HG03066 (cell line): ENCODE data around the gene SPX.

Source experiments
- ATAC-seq: cut with Tn5 transposase; IDR thresholded peaks from one replicate; pipeline ENCODE4 v1.9.1; 2021; ENCODE audit warnings: low read depth; ENCODE audit not compliant: unreplicated experiment

Gene SPX

DNA sequence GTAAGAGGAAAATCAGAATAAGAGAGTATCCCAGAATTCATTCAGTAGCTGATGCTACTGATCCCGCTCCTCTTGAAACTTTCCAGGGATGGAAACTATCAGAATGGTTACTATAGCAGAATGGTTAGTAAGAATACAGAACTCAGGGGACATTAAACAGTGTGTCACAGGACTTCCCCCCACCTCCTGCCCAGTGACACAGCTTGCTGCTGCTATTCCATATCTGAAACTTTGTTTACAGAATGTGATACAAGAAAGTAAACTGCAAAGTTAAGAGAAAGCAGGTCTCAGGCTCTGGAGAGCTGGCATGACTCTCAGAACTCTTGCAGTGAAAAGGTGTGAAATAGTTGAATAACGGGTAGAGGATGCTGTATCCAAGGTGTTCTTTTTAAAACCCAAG lies 3.4 kb downstream of the SPX start:
- ATAC-seq = no peak

DNA sequence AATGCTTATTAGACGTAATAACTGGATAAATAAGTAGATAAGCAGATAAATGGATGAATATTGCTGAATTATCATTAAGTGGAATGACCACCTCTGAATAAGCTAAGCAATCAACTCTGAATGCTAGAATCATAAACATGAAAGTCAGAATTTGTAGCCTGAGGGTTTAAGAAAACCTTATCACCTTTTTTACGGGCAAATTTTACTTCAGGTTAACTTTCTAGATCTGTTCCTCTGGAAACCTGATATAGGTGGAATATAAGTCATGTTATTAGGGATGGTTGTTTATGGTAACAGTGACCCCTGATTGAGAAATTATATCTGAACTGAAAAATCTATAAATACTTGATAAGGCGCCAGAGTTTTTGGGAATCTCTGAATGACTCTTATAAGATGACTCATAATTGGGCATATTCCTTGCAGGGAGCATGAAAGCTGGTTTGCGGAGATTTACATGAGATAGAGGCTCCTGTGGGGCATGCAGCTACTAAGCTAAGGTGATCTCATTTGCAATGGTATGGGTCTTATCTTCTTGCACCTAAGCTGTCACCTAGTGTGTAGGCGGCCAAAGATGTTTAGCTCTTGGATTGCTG lies 12.1 kb downstream of the SPX start:
- ATAC-seq = no peak

DNA sequence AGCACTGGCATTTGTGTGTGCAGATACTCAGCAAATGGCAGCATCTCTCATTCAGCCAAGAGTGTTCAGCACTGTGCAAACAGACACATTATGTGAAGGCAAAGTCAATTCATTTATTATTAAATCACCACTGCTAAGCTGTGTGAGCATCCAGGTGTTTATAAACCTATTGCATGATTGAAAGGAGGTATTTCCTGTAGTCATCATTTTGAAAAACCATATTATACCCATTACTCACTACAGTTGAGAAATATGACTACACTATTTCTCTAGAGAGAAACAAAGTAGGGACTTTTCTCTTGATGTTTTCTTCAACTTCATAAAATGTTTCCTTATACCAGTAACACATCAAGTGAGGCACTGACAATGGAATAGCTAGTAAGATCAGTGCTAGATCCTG lies 13.7 kb downstream of the SPX start:
- ATAC-seq = no peak

DNA sequence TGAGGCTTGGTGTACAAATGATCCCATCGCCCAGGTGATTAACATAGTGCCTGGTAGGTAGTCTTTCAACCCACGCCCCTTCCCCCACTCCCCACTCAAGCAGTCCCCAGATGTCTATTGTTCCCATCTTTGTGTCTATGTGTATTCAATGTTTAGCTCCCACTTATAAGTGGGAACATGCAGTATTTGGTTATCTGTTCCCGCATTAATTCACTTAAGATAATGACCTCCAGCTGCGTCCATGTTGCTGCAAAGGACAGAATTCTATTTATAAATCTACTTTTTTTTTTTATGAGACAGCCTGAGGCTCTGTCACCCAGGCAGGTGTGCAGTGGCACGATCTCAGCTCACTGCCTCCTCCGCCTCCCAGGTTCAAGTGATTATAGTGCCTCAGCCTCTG lies 15.7 kb downstream of the SPX start:
- ATAC-seq = no peak

DNA sequence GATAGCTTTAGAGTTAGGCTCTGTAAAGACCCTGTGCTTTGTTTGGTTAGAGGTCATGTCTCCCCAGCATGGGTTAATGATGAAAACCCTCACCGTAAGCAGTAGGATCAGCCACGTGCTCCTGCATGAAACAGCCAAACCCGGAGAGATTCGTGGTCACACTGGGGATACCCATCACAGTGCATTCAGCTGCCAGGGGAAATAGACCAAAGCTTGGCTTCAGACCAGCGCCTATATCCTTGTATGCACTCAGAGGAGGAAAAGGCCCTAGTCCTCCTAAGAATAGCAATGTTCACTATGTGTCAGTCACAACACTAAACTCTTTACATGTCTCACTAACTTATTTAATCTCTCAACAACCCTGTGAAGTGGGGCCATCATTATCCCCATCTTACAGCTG lies 16.3 kb downstream of the SPX start:
- no peak for ATAC-seq

DNA sequence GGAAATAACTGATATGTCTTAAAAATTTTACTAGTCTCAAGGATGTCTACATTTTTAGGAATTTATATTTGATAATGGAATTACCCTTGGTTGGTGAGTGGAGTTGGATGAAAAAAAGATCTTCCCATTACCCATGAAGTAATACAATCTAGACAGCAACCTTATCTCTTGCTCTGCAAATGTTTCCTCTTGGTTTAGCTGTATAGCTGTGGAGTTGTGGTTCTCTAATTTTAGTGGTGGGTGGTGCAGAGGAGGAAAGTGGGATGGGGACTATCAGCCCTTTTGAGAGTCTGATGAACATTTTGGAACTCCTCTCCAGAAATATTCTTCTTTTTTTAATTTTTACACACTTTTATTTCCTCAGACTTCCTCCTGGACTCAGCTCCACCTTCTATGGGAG lies 17.1 kb downstream of the SPX start:
- no peak for ATAC-seq

DNA sequence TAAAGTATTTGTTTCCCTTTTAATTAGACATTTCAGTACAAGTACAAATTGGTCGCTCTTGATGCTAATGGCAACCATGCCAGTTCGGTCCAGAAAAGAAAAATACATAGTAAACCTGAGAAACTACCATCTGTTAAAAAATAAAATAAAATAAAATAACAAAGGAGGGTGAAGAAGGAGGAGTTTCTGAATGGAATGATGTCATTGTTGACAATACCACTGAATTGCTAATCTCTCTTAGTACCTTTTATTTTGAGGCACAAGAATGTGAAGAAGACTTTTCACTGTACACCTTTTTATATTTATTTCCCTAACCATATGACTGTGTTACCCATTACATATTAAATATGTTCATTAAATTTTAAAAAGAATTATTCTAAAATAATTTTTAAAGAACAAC lies 19.5 kb downstream of the SPX start:
- ATAC-seq = no peak

DNA sequence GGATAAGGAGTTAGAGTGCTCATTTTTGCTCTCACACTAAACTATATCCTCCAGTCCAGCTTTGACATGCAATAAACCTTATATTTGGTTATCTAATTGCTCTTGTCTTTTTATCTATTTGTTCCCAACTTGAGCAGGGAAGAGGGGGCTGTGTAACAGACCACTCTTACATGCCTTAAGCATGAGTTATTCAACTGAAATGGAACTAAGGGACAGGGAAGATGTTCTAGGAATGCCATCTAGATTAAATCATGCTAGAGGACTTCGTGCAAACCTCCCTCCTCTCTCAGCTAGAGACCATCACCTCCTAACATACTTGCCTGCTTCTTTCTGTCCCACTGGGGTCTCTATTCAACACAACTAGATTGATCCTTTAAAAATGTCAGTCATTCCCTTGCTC lies 20.6 kb downstream of the SPX start:
- ATAC-seq = no peak

DNA sequence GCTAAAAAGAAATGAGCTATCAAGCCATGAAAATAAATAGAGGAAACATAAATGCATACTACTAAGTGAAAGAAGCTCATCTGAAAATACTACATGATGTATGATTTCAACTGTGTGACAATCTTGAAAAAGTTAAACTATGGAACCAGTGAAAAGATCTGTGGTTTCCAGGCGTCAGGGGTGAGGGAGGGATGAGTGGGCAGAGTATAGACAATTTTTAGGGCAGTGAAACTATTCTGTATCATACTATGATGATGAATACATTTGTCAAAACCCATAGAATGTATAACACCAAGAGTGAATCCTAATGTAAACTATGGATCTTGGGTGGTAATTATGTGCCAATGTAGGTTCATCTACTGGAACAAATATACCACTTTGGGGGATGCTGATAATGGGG lies 21.3 kb downstream of the SPX start:
- ATAC-seq = no peak

DNA sequence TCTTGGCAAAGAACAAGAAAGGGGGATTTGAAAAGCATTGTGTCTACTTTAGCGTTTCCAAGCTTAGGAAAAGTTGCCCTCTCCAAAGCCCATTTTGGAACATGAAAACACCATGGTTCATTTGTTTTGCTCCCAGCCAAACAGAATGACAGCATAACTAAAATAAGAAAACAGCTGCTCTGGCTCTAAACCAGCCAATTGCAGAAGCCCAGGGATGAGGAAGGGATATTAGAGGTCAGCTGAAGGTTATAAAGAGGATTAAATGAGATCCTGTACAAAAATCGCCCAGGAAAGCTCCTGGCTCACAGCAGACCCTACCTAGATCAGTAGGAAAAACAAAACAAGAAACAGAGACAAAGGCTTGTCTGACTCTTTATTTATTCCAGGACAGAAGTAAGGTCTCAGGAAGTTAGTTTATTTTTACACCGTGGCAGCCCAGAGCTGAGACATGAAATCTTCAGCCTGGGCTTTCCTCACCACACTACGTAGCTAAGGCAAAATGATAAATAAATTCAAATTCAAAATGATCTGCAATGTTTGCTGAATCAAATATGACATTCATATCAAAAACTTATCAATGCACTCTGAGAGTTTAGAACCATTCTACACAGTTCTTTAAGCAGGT lies 25.9 kb downstream of the SPX start:
- ATAC-seq = no peak

DNA sequence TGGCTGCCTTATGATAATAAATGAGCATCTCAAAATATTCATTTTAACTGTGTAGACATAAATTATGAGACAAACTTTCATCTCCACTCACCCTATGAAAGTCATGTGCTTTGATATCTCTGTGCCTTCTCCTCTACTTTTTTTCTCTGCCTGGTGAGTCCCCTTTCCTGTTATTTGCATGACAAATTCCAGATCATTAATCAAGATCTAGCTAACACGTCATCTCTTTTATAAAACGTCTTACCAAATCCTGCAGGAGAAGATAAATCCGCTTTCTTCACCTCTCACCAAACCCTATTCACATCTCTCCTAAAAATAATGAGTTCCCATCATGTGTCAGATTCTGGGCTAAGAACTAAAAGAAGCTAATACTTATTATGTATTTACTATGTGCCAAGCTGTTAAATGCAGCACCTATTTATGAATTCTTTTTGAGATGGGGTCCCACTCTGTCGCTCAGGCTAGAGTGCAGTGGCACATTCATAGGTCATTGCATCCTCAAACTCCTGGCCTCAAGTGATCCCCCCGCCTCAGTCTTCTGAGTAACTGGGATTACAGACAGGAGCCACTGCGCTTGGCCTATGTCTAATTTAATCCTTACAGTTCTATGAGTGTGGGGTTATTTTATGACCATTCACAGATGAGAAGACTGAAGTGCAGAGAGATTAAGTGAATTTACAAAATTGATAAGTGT lies 26.7 kb downstream of the SPX start:
- ATAC-seq = no peak

DNA sequence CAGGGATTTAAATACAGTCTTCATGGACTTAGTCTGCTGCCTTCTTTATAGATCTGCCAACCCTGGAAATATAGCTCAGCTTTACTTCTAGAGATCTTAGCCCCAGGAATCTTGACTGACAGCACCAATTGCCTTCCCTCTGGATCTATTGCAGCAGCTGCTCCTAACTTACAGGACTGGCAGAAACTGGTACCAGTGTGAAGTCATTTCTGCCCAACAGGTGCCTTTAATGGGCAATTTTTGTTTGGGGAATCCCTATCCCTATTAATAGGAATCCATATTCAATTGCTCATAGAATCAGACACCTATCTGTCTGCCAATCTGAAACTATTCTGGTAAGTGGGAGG lies 27.2 kb downstream of the SPX start:
- ATAC-seq = no peak

DNA sequence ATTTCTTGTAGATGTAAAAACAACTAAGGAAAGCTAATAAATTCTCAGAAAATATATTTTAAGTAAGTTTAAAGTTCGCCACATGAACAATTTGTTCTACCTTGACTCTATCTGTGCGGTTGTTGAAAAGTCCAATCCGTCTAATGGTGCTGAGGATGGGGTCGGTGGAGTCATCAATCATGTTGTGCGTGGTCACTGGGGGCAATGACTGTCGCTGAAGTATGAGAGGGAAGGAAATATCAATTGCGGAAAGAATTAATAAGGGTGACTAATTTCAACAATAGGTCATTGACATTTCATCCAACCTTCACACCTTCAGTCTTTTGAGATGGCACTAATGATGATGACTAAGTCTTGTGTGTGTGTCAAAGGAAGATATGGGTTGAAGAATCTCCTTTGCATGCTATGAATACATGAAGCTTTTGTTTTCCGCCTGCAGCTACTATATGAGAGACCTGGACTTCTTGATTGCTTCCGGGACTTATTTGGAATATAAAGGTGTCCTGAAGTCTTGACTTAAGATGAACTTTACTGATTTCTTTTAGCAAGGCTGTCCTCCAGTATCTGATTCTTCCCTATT lies 32.1 kb downstream of the SPX start:
- ATAC-seq = no peak

DNA sequence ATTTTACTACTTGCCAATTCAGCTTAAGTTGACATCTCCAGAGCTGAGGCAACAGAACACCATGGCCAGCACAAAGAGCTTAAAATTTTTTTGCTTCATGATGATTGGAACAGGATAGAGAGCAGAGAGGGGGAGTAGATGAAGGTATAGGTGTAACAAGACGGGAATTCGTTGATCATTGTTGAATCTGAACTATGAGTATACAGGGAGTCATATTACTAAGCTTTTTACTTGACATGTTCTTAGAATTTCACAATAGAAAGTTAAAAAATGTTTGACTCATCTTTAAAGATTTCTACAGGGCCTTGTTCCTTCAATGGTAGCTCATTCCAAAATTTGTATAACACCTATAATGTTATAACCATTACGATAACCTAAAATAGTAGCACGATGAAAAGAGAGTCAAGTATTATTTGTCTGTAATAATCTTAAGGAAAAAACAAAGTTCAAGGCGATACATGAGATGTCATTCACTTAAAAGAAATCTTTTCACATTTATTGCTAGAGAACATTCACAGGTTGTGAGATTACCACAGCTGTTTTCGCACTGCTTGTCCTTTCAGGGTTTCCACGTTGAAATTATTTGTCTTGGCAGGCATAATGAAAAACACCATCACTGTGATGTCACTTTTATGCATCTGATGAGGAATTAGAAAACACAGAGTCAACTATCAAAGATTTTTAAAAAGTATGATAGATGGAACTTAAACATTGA lies 33.9 kb downstream of the SPX start:
- ATAC-seq = no peak

DNA sequence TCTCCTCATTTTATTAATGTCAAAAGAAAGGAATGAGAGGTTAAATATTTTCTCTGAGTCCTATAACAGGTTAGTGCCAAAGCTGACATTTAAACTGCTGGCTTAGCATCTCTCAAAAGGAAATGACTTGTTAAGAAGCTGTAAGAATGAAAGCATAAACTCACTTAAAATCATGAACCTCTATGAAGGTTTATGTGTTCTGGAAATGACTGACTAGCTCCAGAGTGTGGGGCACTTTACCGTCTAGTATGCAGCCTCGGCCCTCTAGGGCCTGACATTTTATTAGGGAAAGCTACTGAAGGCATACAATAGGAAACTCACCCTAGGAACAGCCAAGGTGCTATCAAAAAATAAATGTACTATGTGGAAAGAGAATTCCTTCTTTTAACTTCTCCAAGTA lies 35.1 kb downstream of the SPX start:
- ATAC-seq = no peak

DNA sequence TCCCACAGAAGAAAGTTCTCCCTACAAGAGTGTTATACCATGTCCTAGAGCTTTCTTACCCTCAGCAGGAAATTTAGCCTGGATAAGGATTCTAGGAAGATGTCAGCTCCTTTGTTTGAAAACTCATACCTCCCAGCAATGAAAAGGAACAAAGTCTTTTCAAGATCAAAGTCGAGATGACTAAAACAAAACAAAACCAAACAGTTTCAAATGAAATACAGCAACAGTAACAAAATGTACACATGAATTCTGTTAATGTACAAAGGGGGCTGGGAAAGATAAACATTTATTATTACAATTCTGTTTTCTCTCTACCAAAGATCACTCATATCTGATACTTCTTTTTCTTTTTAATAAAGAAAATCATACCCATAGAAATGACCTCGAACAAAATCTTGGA lies 36.8 kb downstream of the SPX start:
- ATAC-seq = no peak

DNA sequence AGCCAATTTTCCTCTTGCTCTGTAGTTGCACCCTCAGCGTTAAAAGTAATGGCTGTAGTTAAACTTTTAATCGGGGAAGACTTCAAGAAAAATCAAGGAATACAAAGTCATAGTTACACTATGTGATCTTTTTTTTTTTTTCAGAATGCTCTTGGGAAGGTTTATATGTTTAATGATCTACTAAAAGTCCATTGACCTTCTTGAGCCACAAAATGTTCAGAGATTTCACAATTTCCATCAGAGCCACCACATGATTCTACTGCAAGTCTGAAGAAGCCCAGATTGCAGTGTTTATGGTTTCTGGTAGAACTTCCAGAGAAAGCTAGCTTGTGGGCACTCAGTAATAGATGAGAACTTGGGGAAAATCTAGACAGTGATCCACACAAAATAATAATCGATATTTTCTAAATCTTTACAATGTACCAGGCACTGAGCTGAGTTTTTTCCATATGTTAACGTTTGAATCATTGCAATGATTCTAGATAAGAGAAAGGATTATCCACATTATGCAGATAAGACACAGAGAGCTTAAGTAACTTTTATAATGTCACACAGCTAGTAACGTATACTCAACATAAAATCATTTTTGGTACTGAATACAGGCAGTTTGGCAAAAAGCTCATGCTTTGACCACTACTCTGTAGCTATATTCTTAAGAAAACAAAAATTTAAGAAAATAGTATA lies 40.3 kb downstream of the SPX start:
- no peak for ATAC-seq

DNA sequence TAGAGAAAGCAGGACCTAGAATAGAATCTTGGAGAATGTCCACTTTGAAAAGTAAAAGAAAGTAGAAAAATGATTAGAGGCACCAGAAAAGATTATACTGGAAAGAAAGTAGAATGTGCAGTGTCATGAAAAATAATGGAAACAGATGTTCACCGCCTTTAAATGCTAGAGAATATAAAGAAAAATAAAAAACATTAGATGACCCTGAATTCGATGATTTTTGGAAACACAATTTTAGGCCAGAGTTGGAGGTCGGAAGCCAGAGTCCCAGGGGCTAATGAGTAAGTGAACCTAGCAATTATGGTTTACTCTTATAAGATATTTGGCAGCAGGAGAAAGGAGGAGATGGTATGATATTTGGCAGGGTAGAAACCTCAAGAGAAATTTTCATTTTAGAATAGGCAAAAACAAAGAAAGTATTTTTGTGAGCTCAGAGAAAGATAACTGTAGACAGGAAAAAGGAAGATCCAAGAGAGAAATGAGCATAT lies 40.9 kb downstream of the SPX start:
- no peak for ATAC-seq

DNA sequence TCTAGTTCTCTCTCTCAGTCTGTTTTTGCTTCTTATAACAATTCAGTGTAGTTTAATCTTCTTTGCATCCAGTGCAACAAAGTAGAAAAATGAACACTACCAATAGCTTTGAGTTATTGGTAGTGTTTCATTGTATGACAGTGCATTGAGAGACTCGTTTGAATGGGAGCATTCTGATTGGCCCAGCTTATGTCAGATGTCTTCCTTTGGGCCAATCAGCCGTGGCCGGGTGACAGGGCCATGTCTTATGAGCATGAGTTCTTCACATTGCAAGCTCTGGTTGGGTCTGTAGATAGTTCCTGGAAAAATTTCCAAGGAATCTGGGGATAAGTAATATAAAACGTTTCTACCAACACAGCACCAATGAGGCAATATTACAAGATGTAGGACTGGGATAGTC lies 42.0 kb downstream of the SPX start:
- ATAC-seq = no peak

DNA sequence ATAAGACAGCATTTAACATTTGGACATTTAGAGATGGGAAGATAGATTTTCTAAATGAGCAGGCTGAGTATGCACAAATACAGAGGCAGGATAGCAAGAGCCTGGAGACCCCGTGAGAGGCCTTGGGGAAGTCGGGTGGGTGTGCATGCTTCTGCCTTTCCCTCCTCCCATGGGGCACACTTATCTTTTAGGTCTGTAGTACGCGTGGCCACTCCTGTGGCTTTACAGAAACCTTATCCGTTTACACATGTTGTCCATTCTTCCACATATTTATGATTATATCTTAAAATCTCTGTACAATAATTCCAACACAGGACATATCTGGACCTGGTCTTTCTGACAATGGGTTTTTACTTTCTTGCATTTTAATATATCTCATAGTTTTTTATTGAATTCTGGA lies 45.0 kb downstream of the SPX start:
- no peak for ATAC-seq
